HTERT RPE-1 (cell line): Measurements from ENCODE around the gene CEL.
"Not testable (repeated sequence)": the region's sequence is repeated elsewhere in the genome, so short reads cannot be mapped to it uniquely, and the experiment has no call there.

Experiments
- in situ Hi-C: fragments of 300-500 bp; cut with MboI; formaldehyde crosslinking; loops from 4 replicates; pipeline ENCODE4 v1.14.3; 2020; ENCODE audit warnings: low sequenced_read_pairs

The CEL gene

DNA sequence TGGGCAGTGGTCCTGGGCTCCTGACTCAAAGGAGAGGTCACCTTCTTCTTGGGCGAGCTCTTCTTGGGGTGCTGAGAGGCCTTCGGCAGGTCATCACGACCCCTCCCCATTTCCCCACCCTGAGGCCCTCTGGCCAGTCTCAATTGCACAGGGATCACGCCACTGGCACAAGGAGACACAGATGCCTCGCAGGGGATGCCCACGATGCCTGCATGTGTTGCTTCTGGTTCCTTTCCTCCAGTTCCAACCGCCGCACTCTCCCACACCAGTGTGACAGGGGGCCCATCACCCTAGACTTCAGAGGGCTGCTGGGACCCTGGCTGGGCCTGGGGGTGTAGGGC, 1.3 kb downstream of the CEL start:
- in situ Hi-C loops, result no loop called here

DNA sequence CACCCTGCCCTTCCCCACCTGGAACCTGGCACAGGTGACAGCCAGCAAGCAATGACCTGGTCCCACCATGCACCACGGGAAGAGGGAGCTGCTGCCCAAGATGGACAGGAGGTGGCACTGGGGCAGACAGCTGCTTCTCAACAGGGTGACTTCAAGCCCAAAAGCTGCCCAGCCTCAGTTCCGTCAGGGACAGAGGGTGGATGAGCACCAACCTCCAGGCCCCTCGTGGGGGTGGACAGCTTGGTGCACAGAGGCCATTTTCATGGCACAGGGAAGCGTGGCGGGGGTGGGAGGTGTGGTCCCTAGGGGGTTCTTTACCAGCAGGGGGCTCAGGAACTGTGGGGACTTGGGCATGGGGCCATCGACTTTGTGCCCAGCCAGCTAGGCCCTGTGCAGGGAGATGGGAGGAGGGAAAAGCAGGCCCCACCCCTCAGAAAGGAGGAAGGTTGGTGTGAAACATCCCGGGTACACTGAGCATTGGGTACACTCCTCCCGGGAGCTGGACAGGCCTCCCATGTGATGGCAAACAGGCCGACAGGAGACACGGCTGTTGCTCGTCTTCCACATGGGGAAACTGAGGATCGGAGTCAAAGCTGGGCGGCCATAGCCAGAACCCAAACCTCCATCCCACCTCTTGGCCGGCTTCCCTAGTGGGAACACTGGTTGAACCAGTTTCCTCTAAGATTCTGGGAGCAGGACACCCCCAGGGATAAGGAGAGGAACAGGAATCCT, 1.9 kb downstream of the CEL start:
- in situ Hi-C loops, result no loop called here

DNA sequence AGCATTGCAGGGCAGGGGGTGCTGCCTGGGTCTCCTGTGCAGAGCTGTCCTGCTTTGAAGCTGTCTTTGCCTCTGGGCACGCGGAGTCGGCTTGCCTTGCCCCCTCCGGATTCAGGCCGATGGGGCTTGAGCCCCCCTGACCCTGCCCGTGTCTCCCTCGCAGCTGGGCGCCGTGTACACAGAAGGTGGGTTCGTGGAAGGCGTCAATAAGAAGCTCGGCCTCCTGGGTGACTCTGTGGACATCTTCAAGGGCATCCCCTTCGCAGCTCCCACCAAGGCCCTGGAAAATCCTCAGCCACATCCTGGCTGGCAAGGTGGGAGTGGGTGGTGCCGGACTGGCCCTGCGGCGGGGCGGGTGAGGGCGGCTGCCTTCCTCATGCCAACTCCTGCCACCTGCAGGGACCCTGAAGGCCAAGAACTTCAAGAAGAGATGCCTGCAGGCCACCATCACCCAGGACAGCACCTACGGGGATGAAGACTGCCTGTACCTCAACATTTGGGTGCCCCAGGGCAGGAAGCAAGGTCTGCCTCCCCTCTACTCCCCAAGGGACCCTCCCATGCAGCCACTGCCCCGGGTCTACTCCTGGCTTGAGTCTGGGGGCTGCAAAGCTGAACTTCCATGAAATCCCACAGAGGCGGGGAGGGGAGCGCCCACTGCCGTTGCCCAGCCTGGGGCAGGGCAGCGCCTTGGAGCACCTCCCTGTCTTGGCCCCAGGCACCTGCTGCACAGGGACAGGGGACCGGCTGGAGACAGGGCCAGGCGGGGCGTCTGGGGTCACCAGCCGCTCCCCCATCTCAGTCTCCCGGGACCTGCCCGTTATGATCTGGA, 2.7 kb downstream of the CEL start:
- in situ Hi-C loops, result no loop called here

DNA sequence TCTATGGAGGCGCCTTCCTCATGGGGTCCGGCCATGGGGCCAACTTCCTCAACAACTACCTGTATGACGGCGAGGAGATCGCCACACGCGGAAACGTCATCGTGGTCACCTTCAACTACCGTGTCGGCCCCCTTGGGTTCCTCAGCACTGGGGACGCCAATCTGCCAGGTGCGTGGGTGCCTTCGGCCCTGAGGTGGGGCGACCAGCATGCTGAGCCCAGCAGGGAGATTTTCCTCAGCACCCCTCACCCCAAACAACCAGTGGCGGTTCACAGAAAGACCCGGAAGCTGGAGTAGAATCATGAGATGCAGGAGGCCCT, 3.2 kb downstream of the CEL start:
- in situ Hi-C loops, result no loop called here

DNA sequence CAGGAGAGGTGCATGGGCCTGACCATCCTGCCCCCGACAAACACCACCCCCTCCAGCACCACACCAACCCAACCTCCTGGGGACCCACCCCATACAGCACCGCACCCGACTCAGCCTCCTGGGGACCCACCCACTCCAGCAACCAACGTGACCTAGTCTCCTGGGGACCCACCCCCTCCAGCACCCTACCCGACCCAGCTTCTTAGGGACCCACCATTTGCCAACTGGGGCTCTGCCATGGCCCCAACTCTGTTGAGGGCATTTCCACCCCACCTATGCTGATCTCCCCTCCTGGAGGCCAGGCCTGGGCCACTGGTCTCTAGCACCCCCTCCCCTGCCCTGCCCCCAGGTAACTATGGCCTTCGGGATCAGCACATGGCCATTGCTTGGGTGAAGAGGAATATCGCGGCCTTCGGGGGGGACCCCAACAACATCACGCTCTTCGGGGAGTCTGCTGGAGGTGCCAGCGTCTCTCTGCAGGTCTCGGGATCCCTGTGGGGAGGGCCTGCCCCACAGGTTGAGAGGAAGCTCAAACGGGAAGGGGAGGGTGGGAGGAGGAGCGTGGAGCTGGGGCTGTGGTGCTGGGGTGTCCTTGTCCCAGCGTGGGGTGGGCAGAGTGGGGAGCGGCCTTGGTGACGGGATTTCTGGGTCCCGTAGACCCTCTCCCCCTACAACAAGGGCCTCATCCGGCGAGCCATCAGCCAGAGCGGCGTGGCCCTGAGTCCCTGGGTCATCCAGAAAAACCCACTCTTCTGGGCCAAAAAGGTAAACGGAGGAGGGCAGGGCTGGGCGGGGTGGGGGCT, 4.6 kb downstream of the CEL start:
- in situ Hi-C loops, result no loop called here

GRCh38 chr9:133067006-133067405, 5.2 kb downstream of the CEL start:
- in situ Hi-C loops, result no loop called here

DNA sequence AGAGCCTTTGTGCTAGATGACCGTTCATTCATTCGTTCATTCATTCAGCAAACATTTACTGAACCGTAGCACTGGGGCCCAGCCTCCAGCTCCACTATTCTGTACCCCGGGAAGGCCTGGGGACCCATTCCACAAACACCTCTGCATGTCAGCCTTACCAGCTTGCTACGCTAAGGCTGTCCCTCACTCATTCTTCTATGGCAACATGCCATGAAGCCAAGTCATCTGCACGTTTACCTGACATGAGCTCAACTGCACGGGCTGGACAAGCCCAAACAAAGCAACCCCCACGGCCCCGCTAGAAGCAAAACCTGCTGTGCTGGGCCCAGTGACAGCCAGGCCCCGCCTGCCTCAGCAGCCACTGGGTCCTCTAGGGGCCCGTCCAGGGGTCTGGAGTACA, 6.0 kb downstream of the CEL start:
- in situ Hi-C loops, result no loop called here

DNA sequence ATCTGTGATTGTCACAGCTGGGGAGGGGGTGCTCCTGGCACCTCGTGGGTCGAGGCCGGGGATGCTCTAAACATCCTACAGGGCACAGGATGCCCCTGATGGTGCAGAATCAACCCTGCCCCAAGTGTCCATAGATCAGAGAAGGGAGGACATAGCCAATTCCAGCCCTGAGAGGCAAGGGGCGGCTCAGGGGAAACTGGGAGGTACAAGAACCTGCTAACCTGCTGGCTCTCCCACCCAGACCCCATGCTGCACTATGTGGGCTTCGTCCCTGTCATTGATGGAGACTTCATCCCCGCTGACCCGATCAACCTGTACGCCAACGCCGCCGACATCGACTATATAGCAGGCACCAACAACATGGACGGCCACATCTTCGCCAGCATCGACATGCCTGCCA, 6.7 kb downstream of the CEL start:
- in situ Hi-C loops, result not testable (repeated sequence)

GRCh38 chr9:133070500-133070961, 8.8 kb downstream of the CEL start:
- in situ Hi-C loops, result not testable (repeated sequence)

DNA sequence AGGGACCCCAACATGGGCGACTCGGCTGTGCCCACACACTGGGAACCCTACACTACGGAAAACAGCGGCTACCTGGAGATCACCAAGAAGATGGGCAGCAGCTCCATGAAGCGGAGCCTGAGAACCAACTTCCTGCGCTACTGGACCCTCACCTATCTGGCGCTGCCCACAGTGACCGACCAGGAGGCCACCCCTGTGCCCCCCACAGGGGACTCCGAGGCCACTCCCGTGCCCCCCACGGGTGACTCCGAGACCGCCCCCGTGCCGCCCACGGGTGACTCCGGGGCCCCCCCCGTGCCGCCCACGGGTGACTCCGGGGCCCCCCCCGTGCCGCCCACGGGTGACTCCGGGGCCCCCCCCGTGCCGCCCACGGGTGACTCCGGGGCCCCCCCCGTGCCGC, 9.2 kb downstream of the CEL start:
- in situ Hi-C loops, result not testable (repeated sequence)

DNA sequence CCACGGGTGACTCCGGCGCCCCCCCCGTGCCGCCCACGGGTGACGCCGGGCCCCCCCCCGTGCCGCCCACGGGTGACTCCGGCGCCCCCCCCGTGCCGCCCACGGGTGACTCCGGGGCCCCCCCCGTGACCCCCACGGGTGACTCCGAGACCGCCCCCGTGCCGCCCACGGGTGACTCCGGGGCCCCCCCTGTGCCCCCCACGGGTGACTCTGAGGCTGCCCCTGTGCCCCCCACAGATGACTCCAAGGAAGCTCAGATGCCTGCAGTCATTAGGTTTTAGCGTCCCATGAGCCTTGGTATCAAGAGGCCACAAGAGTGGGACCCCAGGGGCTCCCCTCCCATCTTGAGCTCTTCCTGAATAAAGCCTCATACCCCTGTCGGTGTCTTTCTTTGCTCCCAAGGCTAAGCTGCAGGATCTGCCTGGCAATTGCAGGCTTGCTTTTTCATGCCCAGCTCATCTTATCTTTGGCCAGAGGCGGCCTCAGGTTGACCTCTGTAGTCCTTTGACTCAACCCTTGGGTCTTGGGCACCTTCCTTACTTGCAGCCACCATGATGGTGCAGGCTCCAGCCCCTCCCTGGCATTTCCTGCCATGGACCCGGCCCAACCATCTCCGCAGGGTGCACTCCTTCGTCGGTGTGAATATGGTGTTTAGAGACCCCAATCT, 9.8 kb downstream of the CEL start:
- in situ Hi-C loops, result no loop called here

DNA sequence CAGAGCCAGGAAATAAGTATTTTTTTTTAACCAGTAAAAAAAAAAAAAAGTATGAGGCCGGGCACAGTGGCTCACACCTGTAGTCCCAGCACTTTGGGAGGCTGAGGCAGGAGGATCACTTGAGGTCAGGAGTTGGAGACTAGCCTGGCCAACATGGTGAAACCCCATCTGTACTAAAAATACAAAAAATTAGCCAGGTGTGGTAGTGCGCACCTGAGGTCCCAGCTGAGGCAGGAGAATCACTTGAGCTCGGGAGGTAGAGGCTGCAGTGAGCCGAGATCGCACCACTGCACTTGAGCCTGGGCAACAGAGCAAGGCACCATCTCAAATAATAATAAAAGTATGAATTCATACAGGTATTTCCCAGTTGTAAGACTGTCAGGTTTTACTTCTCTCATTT, 10.4 kb downstream of the CEL start:
- in situ Hi-C loops, result not testable (repeated sequence)

DNA sequence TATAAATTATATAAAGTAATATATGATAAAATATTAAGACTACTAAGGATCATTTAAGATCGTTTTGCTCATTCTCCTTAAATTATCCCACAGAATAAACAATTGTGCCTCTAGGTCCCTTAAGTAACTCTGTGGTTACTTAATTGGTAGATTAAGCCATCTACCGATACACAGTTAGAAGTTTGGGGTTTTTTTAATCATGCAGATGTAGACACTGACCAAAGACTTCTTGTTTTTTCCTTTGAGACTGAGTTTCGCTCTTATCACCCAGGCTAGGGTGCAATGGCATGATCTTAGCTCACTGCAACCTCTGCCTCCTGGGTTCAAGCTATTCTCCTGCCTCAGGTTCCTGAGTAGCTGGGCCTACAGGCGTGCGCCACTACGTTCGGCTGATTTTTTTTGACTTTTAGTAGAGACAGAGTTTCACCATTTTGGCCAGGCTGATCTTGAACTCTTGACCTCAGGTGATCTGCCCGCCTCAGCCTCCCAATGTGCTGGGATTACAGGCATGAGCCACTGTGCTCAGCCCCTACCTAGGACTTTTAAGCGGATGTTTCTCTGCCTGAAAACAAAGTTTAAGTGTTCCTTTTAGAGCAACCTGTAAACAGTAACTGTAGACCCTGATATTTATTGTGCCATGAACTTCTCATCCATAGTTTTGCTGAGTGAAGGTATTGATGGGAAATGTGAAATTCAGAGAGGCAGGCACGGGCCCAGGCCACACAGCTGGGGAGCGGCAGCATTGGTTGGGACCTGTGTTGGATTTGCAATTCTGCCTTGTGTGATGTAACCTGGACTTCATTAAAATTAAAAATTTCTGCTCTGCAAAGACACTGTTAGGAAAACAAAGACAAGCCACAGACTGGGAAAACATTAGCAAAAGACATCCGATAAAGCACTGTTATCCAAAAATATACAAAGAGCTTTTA, 11.6 kb downstream of the CEL start:
- in situ Hi-C loops, result no loop called here

DNA sequence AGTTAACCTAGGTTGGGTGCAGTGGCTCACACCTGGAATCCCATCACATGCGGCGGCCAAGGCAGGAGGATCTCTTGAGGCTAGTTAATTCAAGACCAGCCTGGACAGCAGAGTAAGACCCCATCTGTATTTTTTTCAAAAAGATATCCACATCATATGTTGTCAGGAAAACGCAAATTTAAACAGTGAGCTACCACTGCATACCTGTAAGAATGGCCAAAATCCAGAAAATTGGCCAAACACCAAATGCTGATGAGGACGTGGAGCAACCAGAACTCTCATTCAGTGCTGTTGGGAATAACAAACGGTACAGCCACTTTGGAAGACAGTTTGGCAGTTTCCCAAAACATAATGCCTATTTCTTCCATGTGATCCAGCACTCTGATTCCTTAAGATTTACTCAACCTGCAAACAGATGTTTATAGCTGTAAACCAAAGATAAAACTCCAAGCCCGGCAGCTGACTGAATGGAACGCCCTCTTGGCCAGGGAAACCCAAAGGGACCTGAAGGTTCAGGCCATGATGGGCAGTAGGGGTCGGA, 12.4 kb downstream of the CEL start:
- in situ Hi-C loops, result no loop called here

GRCh38 chr9:133075925-133076630, 14.3 kb downstream of the CEL start:
- in situ Hi-C loops, result no loop called here

GRCh38 chr9:133076691-133077090, 14.9 kb downstream of the CEL start:
- in situ Hi-C loops, result no loop called here

DNA sequence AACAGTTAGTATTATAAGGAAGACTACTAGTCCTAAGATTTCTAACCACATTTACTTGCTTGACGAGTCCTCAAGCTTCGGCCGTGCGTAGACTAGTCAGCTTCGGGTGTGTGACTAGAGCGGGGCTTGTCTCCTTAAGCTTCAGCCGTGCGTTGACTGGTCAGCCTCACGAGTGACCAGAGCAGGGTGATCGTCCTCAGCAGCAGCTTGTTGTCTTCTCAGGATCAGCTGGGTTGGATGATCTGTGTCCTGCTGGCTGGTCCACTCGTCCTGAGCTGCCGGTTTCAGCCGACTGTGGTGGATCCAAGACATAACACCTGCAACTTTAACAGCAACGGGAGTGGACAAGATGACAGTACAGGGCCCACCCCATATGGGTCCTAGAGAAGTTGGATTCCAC, 16.7 kb downstream of the CEL start:
- in situ Hi-C loops, result no loop called here

DNA sequence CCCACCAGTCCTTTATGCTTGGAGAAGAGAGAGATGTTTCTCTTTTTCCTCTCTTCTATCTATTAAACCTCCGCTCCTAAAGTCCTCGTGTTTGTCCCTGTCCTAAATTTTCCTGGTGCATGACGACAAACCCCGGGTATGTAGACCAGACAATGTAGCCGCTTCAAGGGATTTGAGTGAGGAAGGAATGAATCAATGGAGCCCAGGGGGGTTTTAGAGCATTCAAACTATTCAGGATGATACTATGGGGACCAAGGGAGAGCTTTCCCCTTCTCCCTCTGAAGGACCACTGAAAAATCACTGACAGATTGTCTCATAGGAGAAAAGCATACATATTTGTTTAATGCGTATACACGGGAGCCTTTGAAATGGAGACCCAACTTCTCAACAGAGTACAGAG, 18.4 kb downstream of the CEL start:
- in situ Hi-C loops, result no loop called here
